Measurements from ENCODE around the gene PLEKHF1. TPM values are rescaled to one million over a fixed set of nuclear protein-coding genes. Genes with fewer than 3 reads are reported as not detected.

Gene PLEKHF1
- total RNA-seq, 1 experiment from 2014 or later: 5.5 TPM

DNA sequence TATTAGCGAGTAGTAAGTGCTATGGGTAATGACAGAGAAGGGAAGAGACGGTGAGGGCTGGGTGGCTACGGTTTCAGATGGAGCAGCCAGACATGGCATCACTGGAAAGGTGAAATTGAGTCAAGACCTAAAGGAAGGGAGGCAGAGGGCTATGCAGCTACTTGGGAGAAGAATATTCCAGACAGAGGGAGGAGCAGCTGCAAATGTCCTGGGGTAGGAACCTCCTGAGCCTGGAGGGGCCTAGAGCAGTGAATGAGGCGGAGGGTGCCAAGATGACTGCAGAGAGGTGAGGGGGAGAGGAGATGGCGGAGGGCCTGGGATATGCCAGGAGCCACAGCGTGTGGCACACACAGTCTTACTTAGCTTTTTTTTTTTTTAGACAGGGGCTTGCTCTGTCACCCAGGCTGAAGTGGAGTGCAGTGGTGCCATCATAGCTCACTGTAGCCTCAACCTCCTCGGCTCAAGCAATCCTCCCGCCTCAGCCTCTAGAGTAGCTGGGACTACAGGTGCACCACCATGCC lies 21.1 kb downstream of the PLEKHF1 start:
- Histone ChIP-seq H3K27me3 (ENCODE audit: insufficient read depth, low read length) (no peaks in the 10 kb centered on the region), H3K4me2 (ENCODE audit: low read length) (no peak overlapping the region), H3K4me1 (ENCODE audit: control insufficient read depth in 1 of 2, insufficient read depth in 2 of 2, low read length in 2 of 2) (peaks cover 0 to 6% of the 10 kb centered on the region in 2 experiments; a peak in 1 of 4 replicates), H3K4me3 (replicated peaks in 1 of 2; ENCODE audit: low read depth in 1 of 2, low read length in 2 of 2) (no peak overlapping the region), H3K36me3 (ENCODE audit: control insufficient read depth in 1 of 2, insufficient read depth in 2 of 2, low read length in 2 of 2) (no peaks in the 10 kb centered on the region), H2AFZ (ENCODE audit: low read depth, low read length, poor library complexity, severe bottlenecking) (no peak overlapping the region), H3K9ac (ENCODE audit: low read length) (no peak overlapping the region), H3K27ac (ENCODE audit: low read depth, low read length) (no peak overlapping the region), H3K9me3 (ENCODE audit: control insufficient read depth in 1 of 2, insufficient read depth in 1 of 2, low read depth in 1 of 2, low read length in 2 of 2) (no peaks in the 10 kb centered on the region; a peak in 2 of 4 replicates), H3K79me2 (ENCODE audit: insufficient read depth, low read length) (no peaks in the 10 kb centered on the region), H4K20me1 (ENCODE audit: insufficient read depth) (no peaks in the 10 kb centered on the region), H3K9me2 (ENCODE audit: insufficient read depth) (no peaks in the 10 kb centered on the region)
- ChIA-PET CTCF (interaction anchor here (1.0 kb wide), 1 partner anchor 29 kb away, joined by 3 read pairs; the partner anchor contains the start of gene C19orf12), RAD21 (ENCODE audit: low non-redundant PET in 1 of 2, low total read pairs in 2 of 2, uncharacterized antibody in 2 of 2, unreplicated experiment in 2 of 2) (no interaction called here), POLR2A (no interaction called here)
- TF ChIP-seq, protein P1, sequence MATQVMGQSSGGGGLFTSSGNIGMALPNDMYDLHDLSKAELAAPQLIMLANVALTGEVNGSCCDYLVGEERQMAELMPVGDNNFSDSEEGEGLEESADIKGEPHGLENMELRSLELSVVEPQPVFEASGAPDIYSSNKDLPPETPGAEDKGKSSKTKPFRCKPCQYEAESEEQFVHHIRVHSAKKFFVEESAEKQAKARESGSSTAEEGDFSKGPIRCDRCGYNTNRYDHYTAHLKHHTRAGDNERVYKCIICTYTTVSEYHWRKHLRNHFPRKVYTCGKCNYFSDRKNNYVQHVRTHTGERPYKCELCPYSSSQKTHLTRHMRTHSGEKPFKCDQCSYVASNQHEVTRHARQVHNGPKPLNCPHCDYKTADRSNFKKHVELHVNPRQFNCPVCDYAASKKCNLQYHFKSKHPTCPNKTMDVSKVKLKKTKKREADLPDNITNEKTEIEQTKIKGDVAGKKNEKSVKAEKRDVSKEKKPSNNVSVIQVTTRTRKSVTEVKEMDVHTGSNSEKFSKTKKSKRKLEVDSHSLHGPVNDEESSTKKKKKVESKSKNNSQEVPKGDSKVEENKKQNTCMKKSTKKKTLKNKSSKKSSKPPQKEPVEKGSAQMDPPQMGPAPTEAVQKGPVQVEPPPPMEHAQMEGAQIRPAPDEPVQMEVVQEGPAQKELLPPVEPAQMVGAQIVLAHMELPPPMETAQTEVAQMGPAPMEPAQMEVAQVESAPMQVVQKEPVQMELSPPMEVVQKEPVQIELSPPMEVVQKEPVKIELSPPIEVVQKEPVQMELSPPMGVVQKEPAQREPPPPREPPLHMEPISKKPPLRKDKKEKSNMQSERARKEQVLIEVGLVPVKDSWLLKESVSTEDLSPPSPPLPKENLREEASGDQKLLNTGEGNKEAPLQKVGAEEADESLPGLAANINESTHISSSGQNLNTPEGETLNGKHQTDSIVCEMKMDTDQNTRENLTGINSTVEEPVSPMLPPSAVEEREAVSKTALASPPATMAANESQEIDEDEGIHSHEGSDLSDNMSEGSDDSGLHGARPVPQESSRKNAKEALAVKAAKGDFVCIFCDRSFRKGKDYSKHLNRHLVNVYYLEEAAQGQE (IDR thresholded peaks at IDR 0.05; ENCODE audit: low read depth): no peak
- TF ChIP-seq, protein P2, sequence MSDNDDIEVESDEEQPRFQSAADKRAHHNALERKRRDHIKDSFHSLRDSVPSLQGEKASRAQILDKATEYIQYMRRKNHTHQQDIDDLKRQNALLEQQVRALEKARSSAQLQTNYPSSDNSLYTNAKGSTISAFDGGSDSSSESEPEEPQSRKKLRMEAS (IDR thresholded peaks at IDR 0.05): no peak
- TF ChIP-seq CBX3 (IDR thresholded peaks at IDR 0.05; ENCODE audit: low read depth) (no peak), ZFX (IDR thresholded peaks at IDR 0.05) (no peak), FOSL1 (IDR thresholded peaks at IDR 0.05; ENCODE audit: low read depth) (no peak), EZH2 (IDR thresholded peaks at IDR 0.05) (no peak), SP1 (IDR thresholded peaks at IDR 0.05; ENCODE audit: low read depth) (no peak), ZNF274 (IDR thresholded peaks at IDR 0.05; ENCODE audit: low read depth, low read length) (no peak), ELF1 (IDR thresholded peaks at IDR 0.05; ENCODE audit: borderline replicate concordance, low read depth) (no peak), EGR1 (IDR thresholded peaks at IDR 0.05; ENCODE audit: low read depth) (no peak), EZH2phosphoT487 (IDR thresholded peaks at IDR 0.05; ENCODE audit: borderline replicate concordance) (no peak), CEBPB (IDR thresholded peaks at IDR 0.05; ENCODE audit: low read depth) (no peak), YY1 (IDR thresholded peaks at IDR 0.05; ENCODE audit: extremely low read depth, insufficient replicate concordance, low read depth, low read length) (no peak), POLR2AphosphoS5 (IDR thresholded peaks at IDR 0.05; ENCODE audit: low read depth, low read length) (no peak), POLR2A (IDR thresholded peaks at IDR 0.05; ENCODE audit: borderline replicate concordance, extremely low read depth, insufficient read depth, insufficient read length) (no peak)
- TF ChIP-seq, protein P3, sequence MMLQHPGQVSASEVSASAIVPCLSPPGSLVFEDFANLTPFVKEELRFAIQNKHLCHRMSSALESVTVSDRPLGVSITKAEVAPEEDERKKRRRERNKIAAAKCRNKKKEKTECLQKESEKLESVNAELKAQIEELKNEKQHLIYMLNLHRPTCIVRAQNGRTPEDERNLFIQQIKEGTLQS (IDR thresholded peaks at IDR 0.05): no peak
- TF ChIP-seq, protein P4, sequence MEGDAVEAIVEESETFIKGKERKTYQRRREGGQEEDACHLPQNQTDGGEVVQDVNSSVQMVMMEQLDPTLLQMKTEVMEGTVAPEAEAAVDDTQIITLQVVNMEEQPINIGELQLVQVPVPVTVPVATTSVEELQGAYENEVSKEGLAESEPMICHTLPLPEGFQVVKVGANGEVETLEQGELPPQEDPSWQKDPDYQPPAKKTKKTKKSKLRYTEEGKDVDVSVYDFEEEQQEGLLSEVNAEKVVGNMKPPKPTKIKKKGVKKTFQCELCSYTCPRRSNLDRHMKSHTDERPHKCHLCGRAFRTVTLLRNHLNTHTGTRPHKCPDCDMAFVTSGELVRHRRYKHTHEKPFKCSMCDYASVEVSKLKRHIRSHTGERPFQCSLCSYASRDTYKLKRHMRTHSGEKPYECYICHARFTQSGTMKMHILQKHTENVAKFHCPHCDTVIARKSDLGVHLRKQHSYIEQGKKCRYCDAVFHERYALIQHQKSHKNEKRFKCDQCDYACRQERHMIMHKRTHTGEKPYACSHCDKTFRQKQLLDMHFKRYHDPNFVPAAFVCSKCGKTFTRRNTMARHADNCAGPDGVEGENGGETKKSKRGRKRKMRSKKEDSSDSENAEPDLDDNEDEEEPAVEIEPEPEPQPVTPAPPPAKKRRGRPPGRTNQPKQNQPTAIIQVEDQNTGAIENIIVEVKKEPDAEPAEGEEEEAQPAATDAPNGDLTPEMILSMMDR (IDR thresholded peaks at IDR 0.05 in 2 of 3, conservative IDR thresholded peaks at IDR 0.05 in 1 of 3; ENCODE audit: borderline replicate concordance in 1 of 3, insufficient read depth in 1 of 3, low read depth in 2 of 3, low read length in 2 of 3): no peak
- BruUV-seq (replicated peaks): no TSS peak
- ATAC-seq (no peak), DNase-seq (ENCODE audit: low read depth, low spot score) (no peak)
- intact Hi-C loops (cut with micrococcal nuclease): no loop called here
